CD4-positive, alpha-beta T cell treated with Interleukin-21 for 1 hour (primary cell): ENCODE results near the gene TFAP2D.

Source experiments
- DNase-seq: peaks from one replicate; pipeline ENCODE4 v3.0.0-alpha.2; 2020

TFAP2D gene

GRCh38 chr6:50819904-50820868 lies 106.9 kb downstream of the TFAP2D start:
- DNase-seq: no peak

DNA sequence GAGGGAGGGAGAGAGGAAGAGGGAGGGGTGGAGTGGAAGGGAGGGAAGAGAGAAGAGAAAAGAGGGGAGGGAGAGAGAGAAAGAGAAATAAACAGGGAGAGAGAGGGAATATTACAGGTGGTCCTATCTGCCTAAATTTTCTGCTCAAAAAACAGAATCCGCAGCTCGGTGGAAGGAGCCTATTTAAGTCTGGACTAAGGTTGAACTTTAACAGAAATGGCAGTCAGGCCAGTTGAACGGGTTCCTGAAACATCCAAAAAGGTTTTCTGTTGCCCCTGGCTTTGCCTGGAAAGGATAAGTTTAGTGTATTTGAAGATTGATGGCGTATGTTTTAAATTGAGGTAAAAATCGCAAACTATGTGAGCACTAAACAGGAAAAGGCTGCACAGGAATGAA lies 107.5 kb downstream of the TFAP2D start:
- no peak for DNase-seq

DNA sequence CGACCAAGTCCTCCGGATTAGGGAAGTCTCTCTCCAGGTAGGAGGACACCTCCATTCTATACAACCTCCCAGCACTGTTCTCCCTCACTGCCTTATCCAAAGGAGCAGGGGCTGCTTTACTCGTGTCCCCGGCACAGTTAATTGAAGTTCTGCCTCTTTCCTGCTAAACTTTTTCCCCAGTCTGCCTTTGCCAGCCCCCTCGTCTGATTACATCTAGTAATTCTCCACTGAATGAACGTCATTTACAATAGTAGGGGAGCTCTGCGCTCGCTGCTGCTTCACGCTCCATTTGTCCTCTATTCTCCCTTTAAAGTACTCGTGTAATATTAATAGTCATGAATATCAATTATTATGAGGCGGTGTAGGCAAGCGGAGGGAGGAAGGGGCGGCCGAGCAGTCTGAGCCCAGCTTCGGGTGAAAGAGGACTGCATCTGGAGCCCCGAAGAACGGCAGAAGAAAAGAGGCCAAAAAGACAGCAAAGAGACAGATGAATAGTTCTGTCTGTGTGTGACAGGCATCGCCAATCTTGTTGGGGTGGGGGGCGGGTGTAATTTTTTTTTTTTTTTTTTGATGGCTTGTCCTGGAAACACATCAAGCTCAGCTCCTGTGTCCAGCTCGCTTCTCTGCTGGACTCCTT lies 108.2 kb downstream of the TFAP2D start:
- no peak for DNase-seq

DNA sequence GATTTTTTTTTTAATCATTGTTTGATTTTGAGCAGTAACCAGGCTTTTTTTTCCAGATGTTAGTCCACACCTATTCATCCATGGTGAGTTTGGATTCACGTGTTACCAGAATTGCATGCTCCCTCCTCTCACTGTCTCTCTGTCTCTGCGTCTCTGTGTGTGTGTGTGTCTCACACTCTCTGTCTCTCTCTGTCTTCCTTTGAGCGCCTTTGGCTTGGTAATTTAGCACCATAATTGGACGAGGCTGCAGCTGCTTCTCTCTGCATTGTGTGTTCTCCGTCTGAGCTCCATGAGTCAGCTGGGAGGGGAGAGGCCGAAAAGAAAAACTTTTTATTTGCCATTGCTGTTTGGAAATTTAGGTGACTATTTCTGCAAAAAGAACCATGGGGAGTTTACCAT lies 108.8 kb downstream of the TFAP2D start:
- DNase-seq: no peak
